ENCODE data around the gene CYTH2.

Gene CYTH2

DNA sequence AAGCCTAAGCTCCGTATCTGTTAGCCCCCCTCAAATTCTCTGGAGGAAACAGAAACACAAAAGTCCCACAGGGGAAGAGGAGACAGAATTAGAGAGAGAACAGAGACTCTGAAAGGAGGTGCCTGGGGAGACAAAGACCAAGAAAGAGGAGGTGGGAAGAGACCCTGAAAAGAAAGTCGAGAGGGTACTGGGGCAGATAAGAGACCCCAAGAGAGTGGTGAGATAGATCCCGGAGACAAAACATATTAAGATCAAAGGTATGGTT is 24.3 kb upstream of the CYTH2 start:
- Mint-ChIP-seq H3K4me1 (peaks cover 39% of the 10 kb centered on the region), H3K36me3 (ENCODE audit: low read depth) (peaks cover 38% of the 10 kb centered on the region), H3K4me3 (peak overlapping the region; percentile 88), H3K27ac (peak overlapping the region; percentile 84), H3K27me3 (ENCODE audit: low read depth, poor library complexity) (no peaks in the 10 kb centered on the region), H3K9me3 (peaks cover 4% of the 10 kb centered on the region)
- no peak for DNase-seq
- TF ChIP-seq, protein P1, sequence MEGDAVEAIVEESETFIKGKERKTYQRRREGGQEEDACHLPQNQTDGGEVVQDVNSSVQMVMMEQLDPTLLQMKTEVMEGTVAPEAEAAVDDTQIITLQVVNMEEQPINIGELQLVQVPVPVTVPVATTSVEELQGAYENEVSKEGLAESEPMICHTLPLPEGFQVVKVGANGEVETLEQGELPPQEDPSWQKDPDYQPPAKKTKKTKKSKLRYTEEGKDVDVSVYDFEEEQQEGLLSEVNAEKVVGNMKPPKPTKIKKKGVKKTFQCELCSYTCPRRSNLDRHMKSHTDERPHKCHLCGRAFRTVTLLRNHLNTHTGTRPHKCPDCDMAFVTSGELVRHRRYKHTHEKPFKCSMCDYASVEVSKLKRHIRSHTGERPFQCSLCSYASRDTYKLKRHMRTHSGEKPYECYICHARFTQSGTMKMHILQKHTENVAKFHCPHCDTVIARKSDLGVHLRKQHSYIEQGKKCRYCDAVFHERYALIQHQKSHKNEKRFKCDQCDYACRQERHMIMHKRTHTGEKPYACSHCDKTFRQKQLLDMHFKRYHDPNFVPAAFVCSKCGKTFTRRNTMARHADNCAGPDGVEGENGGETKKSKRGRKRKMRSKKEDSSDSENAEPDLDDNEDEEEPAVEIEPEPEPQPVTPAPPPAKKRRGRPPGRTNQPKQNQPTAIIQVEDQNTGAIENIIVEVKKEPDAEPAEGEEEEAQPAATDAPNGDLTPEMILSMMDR (IDR thresholded peaks at IDR 0.05), result no peak

DNA sequence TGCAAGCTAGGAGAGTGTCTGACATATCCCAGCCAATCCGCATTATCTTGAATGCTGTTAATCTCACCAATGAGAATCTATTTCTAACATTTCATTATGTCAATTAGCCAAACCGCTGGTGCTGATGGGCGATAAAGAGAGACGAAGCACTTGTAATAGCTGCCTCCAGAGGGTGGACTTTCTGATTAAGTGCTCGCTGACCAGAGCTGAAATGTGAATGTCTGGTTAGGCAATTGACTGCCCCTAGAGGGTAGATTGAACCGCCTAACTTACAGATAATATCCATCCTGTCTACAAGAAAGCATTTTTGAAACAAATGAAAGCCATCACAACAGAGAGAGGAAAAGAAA is 23.9 kb upstream of the CYTH2 start:
- DNase-seq, result no peak
- H3K36me3 Mint-ChIP-seq (ENCODE audit: low read depth), result peaks cover 38% of the 10 kb centered on the region
- peak overlapping the region; percentile 88 for H3K4me3 Mint-ChIP-seq
- peak overlapping the region; percentile 84 for H3K27ac Mint-ChIP-seq
- H3K9me3 Mint-ChIP-seq, result peaks cover 4% of the 10 kb centered on the region
- TF ChIP-seq, protein P1 (IDR thresholded peaks at IDR 0.05), result peak; percentile 36
- H3K27me3 Mint-ChIP-seq (ENCODE audit: low read depth, poor library complexity), result no peaks in the 10 kb centered on the region
- peaks cover 39% of the 10 kb centered on the region for H3K4me1 Mint-ChIP-seq

- peak within 1 kb of the TSS; percentile 84 for H3K27ac Mint-ChIP-seq
- H3K27me3 Mint-ChIP-seq (ENCODE audit: low read depth, poor library complexity), result no peaks in the 10 kb centered on the region
- H3K9me3 Mint-ChIP-seq, result peaks cover 4% of the 10 kb centered on the region
- peak within 1 kb of the TSS; percentile 88 for H3K4me3 Mint-ChIP-seq
- TF ChIP-seq, protein P1 (IDR thresholded peaks at IDR 0.05), result no peak
- DNase-seq, result peak; percentile 87
- peaks cover 38% of the 10 kb centered on the region for H3K36me3 Mint-ChIP-seq (ENCODE audit: low read depth)
- H3K4me1 Mint-ChIP-seq, result peaks cover 39% of the 10 kb centered on the region
Observed at GRCh38 chr19:48445606-48446481, 23.3 kb upstream of the CYTH2 start, which contains the start of gene GRWD1. Gene GRWD1, plus strand, starts transcription at chr19:48445983. Its CDS starts 23 bp downstream, at chr19:48446006.

GRCh38 chr19:48446579-48446978 is 22.6 kb upstream of the CYTH2 start:
- Mint-ChIP-seq H3K27me3 (ENCODE audit: low read depth, poor library complexity) (no peaks in the 10 kb centered on the region), H3K4me3 (peak overlapping the region; percentile 88), H3K4me1 (peaks cover 35% of the 10 kb centered on the region), H3K36me3 (ENCODE audit: low read depth) (peaks cover 40% of the 10 kb centered on the region), H3K9me3 (peaks cover 4% of the 10 kb centered on the region), H3K27ac (peak overlapping the region; percentile 39)
- TF ChIP-seq, protein P1 (IDR thresholded peaks at IDR 0.05), result no peak
- no peak for DNase-seq

DNA sequence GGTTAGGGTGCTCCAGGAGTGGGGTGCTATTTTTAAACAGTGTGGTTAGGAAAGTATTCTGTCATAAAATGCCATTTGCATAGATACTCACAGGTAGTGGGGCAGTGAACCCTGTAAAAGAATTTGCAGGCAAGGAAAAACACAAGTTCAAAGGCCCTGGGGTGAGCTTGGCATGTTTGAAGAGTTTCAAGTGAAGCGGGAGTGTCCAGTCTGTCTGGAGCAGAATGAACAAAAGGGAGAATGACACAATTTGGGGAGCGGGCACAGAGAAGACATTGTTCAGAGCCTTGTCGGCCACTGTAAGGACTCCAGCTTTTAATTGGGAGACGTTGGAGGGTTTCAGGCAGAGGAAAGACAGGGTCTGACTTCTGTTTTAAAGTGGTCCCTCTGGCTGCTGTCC is 20.6 kb upstream of the CYTH2 start:
- H3K27ac Mint-ChIP-seq, result peak overlapping the region; percentile 40
- DNase-seq, result no peak
- H3K4me1 Mint-ChIP-seq, result peaks cover 33% of the 10 kb centered on the region
- H3K4me3 Mint-ChIP-seq, result no peak overlapping the region
- H3K27me3 Mint-ChIP-seq (ENCODE audit: low read depth, poor library complexity), result no peaks in the 10 kb centered on the region
- H3K9me3 Mint-ChIP-seq, result peaks cover 4% of the 10 kb centered on the region
- TF ChIP-seq, protein P1 (IDR thresholded peaks at IDR 0.05), result no peak
- H3K36me3 Mint-ChIP-seq (ENCODE audit: low read depth), result peaks cover 43% of the 10 kb centered on the region

- Mint-ChIP-seq H3K27me3 (ENCODE audit: low read depth, poor library complexity) (no peaks in the 10 kb centered on the region), H3K4me1 (peaks cover 25% of the 10 kb centered on the region), H3K9me3 (no peaks in the 10 kb centered on the region), H3K27ac (no peak overlapping the region), H3K4me3 (no peak overlapping the region), H3K36me3 (ENCODE audit: low read depth) (peaks cover 46% of the 10 kb centered on the region)
- TF ChIP-seq, protein P1 (IDR thresholded peaks at IDR 0.05), result no peak
- DNase-seq, result no peak
Observed at GRCh38 chr19:48450441-48450840, 18.7 kb upstream of the CYTH2 start.
